HepG2 (cell line): ENCODE measurements around the gene PKIG. TPM values are rescaled to one million over a fixed set of nuclear protein-coding genes. Genes with fewer than 3 reads are reported as not detected.

Experiments used
- CCAR2 ChIP-seq: fragments of 200-400 bp; formaldehyde crosslinking; optimal IDR thresholded peaks from 2 replicates; pipeline ENCODE3; 2018; ENCODE audit warnings: low read depth, mild to moderate bottlenecking, low read length, moderate library complexity
- EEA1 ChIP-seq: sonication (generic); formaldehyde crosslinking; IDR thresholded peaks from 2 replicates; pipeline ENCODE4 v1.5.1; 2020; ENCODE audit warnings: mild to moderate bottlenecking, missing genetic modification reagents, borderline replicate concordance
- FOXO1 ChIP-seq: sonication (generic); formaldehyde crosslinking; IDR thresholded peaks from 2 replicates; pipeline ENCODE4 v1.4.0; 2020; ENCODE audit warnings: missing genetic modification reagents
- HMGXB4 ChIP-seq, 2 experiments: sonication (generic) in 1 of 2; formaldehyde crosslinking in 1 of 2; IDR thresholded peaks; 2 replicates each; pipeline versions ENCODE4 v1.4.0 to v1.6.1; 2018 to 2020; ENCODE audit warnings: missing genetic modification reagents in 2 of 2, borderline replicate concordance in 1 of 2, low read depth in 1 of 2, mild to moderate bottlenecking in 1 of 2, missing biosample characterization in 1 of 2
- HNRNPUL1 ChIP-seq: fragments of 200-400 bp; formaldehyde crosslinking; IDR thresholded peaks from 2 replicates; pipeline ENCODE4 v1.6.1; 2017; ENCODE audit warnings: low read depth, mild to moderate bottlenecking, low read length, moderate library complexity
- JUN ChIP-seq: sonication (generic); formaldehyde crosslinking; IDR thresholded peaks from 2 replicates; pipeline ENCODE4 v1.4.0; 2020; ENCODE audit warnings: mild to moderate bottlenecking, missing genetic modification reagents
- MIXL1 ChIP-seq: IDR thresholded peaks from 2 replicates; pipeline ENCODE4 v1.6.1; 2016
- SMAD1 ChIP-seq: sonication (generic); formaldehyde crosslinking; IDR thresholded peaks from 2 replicates; pipeline ENCODE4 v1.4.0; 2020; ENCODE audit warnings: missing genetic modification reagents, low read depth, mild to moderate bottlenecking, borderline replicate concordance
- SSRP1 ChIP-seq: IDR thresholded peaks from 2 replicates; pipeline ENCODE4 v1.6.1; 2016; ENCODE audit warnings: control low read depth
- STAG1 ChIP-seq: sonication (generic); formaldehyde crosslinking; IDR thresholded peaks from 2 replicates; pipeline ENCODE4 v1.4.0; 2020; ENCODE audit warnings: missing genetic modification reagents
- TAF1 ChIP-seq: sonication (generic); formaldehyde crosslinking; IDR thresholded peaks from 2 replicates; pipeline ENCODE4 v1.4.0; 2020; ENCODE audit warnings: missing genetic modification reagents
- TMF1 ChIP-seq: sonication (generic); formaldehyde crosslinking; IDR thresholded peaks from 2 replicates; pipeline ENCODE4 v1.8.1; 2022; ENCODE audit warnings: low read depth, missing genetic modification reagents
- ZNF24 ChIP-seq: fragments of 450-650 bp; IDR thresholded peaks from 2 replicates; pipeline ENCODE4 v1.6.1; 2017; ENCODE audit warnings: antibody characterized with exemption, mild to moderate bottlenecking
- ZNF280B ChIP-seq: sonication (generic); formaldehyde crosslinking; IDR thresholded peaks from 2 replicates; pipeline ENCODE4 v1.5.0; 2020; ENCODE audit warnings: missing genetic modification reagents, mild to moderate bottlenecking, borderline replicate concordance
- ZNF431 ChIP-seq: sonication (generic); formaldehyde crosslinking; IDR thresholded peaks from 2 replicates; pipeline ENCODE4 v1.9.0; 2022; ENCODE audit warnings: missing genetic modification reagents, low read depth, mild to moderate bottlenecking, borderline replicate concordance
- ZNF569 ChIP-seq: sonication (generic); formaldehyde crosslinking; IDR thresholded peaks from 2 replicates; pipeline ENCODE4 v1.5.0; 2020; ENCODE audit warnings: mild to moderate bottlenecking, missing genetic modification reagents, moderate library complexity, borderline replicate concordance
- ZNF605 ChIP-seq: sonication (generic); formaldehyde crosslinking; IDR thresholded peaks from 2 replicates; pipeline ENCODE4 v1.8.0; 2022; ENCODE audit warnings: mild to moderate bottlenecking, missing genetic modification reagents
- ZNF770 ChIP-seq: sonication (generic); formaldehyde crosslinking; IDR thresholded peaks from 2 replicates; pipeline ENCODE4 v1.5.0; 2020; ENCODE audit warnings: mild to moderate bottlenecking, missing genetic modification reagents
- ZNF816 ChIP-seq: sonication (generic); formaldehyde crosslinking; IDR thresholded peaks from 2 replicates; pipeline ENCODE4 v1.8.0; 2022; ENCODE audit warnings: missing genetic modification reagents, mild to moderate bottlenecking, borderline replicate concordance
- ZXDC ChIP-seq: sonication (generic); formaldehyde crosslinking; IDR thresholded peaks from 2 replicates; pipeline ENCODE4 v1.5.0; 2020; ENCODE audit warnings: mild to moderate bottlenecking, missing genetic modification reagents
- polyA plus RNA-seq, 8 experiments: library from polyadenylated mRNA; depleted of rRNA in 3 of 8; stranded (reverse) in 7 of 8; unstranded in 1 of 8; fragments of >200 nt; fragmentation: Illumina TruSeq in 4 of 8; extraction: Trizol in 4 of 8; gene quantifications; 2 replicates each; pipeline versions ENCODE4 v1.2.1 to v1.2.3, GENCODE V29; 2011 to 2016; ENCODE audit warnings: low read depth in 4 of 8, missing spikeins in 1 of 8, mixed read lengths in 1 of 8; ENCODE audit not compliant: insufficient read depth in 1 of 8
- total RNA-seq, 5 experiments: library from RNA; depleted of rRNA; stranded (reverse); fragments of >200 nt; fragmentation: Illumina TruSeq; extraction: Trizol; gene quantifications; 2 replicates each; pipeline ENCODE4 v1.2.3, GENCODE V29; 2016; ENCODE audit warnings: low read depth in 1 of 5

PKIG gene
- total and polyA plus RNA-seq, 2 of the 13 experiments (the other 11 are each of a cell fraction or from before 2014, with no cell fraction given), result 30.8 to 44.5 TPM

- TF ChIP-seq ZNF569 (no peak), CCAR2 (no peak), ZNF605 (CRISPR knock-in tag) (peak; percentile 47; the same call in 1 of the 2 replicates), HMGXB4 (CRISPR knock-in tag; IDR thresholded peaks at IDR 0.05; ENCODE audit: borderline replicate concordance in 1 of 2, low read depth in 1 of 2) (peak in 1 of 2 experiments; percentile 35; a peak in 1 of 4 replicates), ZXDC (CRISPR knock-in tag) (no peak), SMAD1 (CRISPR knock-in tag) (peak; percentile 79; the same call in 1 of the 2 replicates), ZNF770 (CRISPR knock-in tag) (peak; percentile 44; the same call in 1 of the 2 replicates), SSRP1 (CRISPR knock-in tag) (no peak), ZNF24 (no peak), STAG1 (CRISPR knock-in tag) (no peak), FOXO1 (CRISPR knock-in tag) (no peak; the same call in 1 of the 2 replicates), ZNF280B (CRISPR knock-in tag) (0 out of 2 replicates have a peak, but pooled peaks have one; percentile 72), HNRNPUL1 (no peak), MIXL1 (no peak), ZNF816 (CRISPR knock-in tag) (no peak), TAF1 (peak; percentile 44), EEA1 (CRISPR knock-in tag) (peak; percentile 39; the same call in 1 of the 2 replicates), JUN (CRISPR knock-in tag) (no peak), ZNF431 (peak; percentile 26; the same call in 1 of the 2 replicates), TMF1 (CRISPR knock-in tag) (0 out of 2 replicates have a peak, but pooled peaks have one; percentile 61)
These were observed 60.1 kb downstream of the PKIG start (continued) for GRCh38 chr20:44642203-44643153.
